ENCODE measurements around the gene TP53BP1. TPM values are rescaled to one million over a fixed set of nuclear protein-coding genes. Genes with fewer than 3 reads are reported as not detected.
A peak's percentile ranks its signal among the peaks of the same experiment; 100 is the strongest.
"Not testable (repeated sequence)": the region's sequence is repeated elsewhere in the genome, so short reads cannot be mapped to it uniquely, and the experiment has no call there.

Gene TP53BP1
- total RNA-seq, 1 donor from 2014 or later = 45.6 TPM

GRCh38 chr15:43423793-43424192 is 69.2 kb downstream of the TP53BP1 start:
- DNase-seq (ENCODE audit: low read depth in 2 of 2) = no peak

GRCh38 chr15:43420876-43421275 is 72.1 kb downstream of the TP53BP1 start:
- DNase-seq (ENCODE audit: low read depth in 2 of 2) = no peak

GRCh38 chr15:43420435-43420834 is 72.5 kb downstream of the TP53BP1 start:
- DNase-seq (ENCODE audit: low read depth in 2 of 2) = no peak

GRCh38 chr15:43414196-43414595 is 78.8 kb downstream of the TP53BP1 start:
- DNase-seq (ENCODE audit: low read depth in 2 of 2) = peak in 1 of 2 donors; percentile 24

GRCh38 chr15:43412096-43412495 is 80.9 kb downstream of the TP53BP1 start:
- no peak for DNase-seq (ENCODE audit: low read depth in 2 of 2)

- DNase-seq (ENCODE audit: low read depth in 2 of 2) = no peak
Observed at GRCh38 chr15:43410572-43411214, 82.3 kb downstream of the TP53BP1 start.

- no peak for DNase-seq (ENCODE audit: low read depth in 2 of 2)
Observed at GRCh38 chr15:43408789-43409188, 84.2 kb downstream of the TP53BP1 start.

- DNase-seq (ENCODE audit: low read depth in 2 of 2) = no peak
Observed at GRCh38 chr15:43406808-43407207, 86.1 kb downstream of the TP53BP1 start.

GRCh38 chr15:43406189-43406588 is 86.8 kb downstream of the TP53BP1 start:
- peak in 1 of 2 donors; percentile 1 for DNase-seq (ENCODE audit: low read depth in 2 of 2)

GRCh38 chr15:43404130-43404529 is 88.8 kb downstream of the TP53BP1 start:
- no peak for DNase-seq (ENCODE audit: low read depth in 2 of 2)

- no peak for DNase-seq (ENCODE audit: low read depth in 2 of 2)
Observed at GRCh38 chr15:43403616-43404015, 89.3 kb downstream of the TP53BP1 start.

- no peak for DNase-seq (ENCODE audit: low read depth in 2 of 2)
Observed at GRCh38 chr15:43402255-43402654, 90.7 kb downstream of the TP53BP1 start.

GRCh38 chr15:43393592-43393991 is 99.4 kb downstream of the TP53BP1 start:
- DNase-seq (ENCODE audit: low read depth in 2 of 2) = not testable (repeated sequence)

- no peak for DNase-seq (ENCODE audit: low read depth in 2 of 2)
Observed at GRCh38 chr15:43390723-43391122, 102.2 kb downstream of the TP53BP1 start.

- peak in 1 of 2 donors; percentile 31 for DNase-seq (ENCODE audit: low read depth in 2 of 2)
Observed at GRCh38 chr15:43383070-43383469, 109.9 kb downstream of the TP53BP1 start.

- no peak for DNase-seq (ENCODE audit: low read depth in 2 of 2)
Observed at GRCh38 chr15:43382310-43382709, 110.6 kb downstream of the TP53BP1 start.

- no peak for DNase-seq (ENCODE audit: low read depth in 2 of 2)
Observed at GRCh38 chr15:43378601-43379000, 114.4 kb downstream of the TP53BP1 start.

GRCh38 chr15:43376017-43376705 is 116.8 kb downstream of the TP53BP1 start:
- DNase-seq (ENCODE audit: low read depth in 2 of 2) = peak; percentile 43 to 46

GRCh38 chr15:43370975-43371974 is 121.7 kb downstream of the TP53BP1 start, which contains the start of the genes TUBGCP4 and ZSCAN29:
TSS of gene TUBGCP4 (plus strand) at chr15:43371101. CDS start at chr15:43371355, 254 bp downstream.
TSS of gene ZSCAN29 (minus strand) at chr15:43371043. CDS start at chr15:43369913, 1,130 bp downstream.
- DNase-seq (ENCODE audit: low read depth in 2 of 2) = peak; percentile 72 to 77

GRCh38 chr15:43370310-43370974 is 122.5 kb downstream of the TP53BP1 start:
- DNase-seq (ENCODE audit: low read depth in 2 of 2) = peak; percentile 23 to 34

- no peak for DNase-seq (ENCODE audit: low read depth in 2 of 2)
Observed at GRCh38 chr15:43361313-43361903, 131.5 kb downstream of the TP53BP1 start.

Measured in lung microvascular endothelial cell (primary cell).